A549 (cell line): ENCODE measurements around the gene FBXO31. TPM values are rescaled to one million over a fixed set of nuclear protein-coding genes. Genes with fewer than 3 reads are reported as not detected.

Experiments used
- ATAC-seq, 2 experiments: fragments of 200-7000 bp in 1 of 2; fragments of >200 bp in 1 of 2; cut with Nextera tagmentation in 1 of 2; cut with Tn5 transposase in 1 of 2; 3 replicates each; pipeline versions ENCODE4 v1.8.0 to v1.9.1; 2018 to 2020; ENCODE audit warnings: mild to moderate bottlenecking in 1 of 2, moderate library complexity in 1 of 2
- CTCF ChIA-PET: fragments of 300-600 bp; sonication (Branson Sonifier 250); formaldehyde crosslinking; extraction: SDS; loops from one replicate; lab custom pipeline; 2021; ENCODE audit warnings: antibody characterized with exemption, inconsistent platforms; lab: Yijun Ruan, JAX
- POLR2A ChIA-PET: fragments of 350-600 bp; formaldehyde crosslinking; extraction: SDS; loops from one replicate; lab custom pipeline; 2021; ENCODE audit warnings: antibody characterized with exemption, inconsistent platforms; lab: Yijun Ruan, JAX
- DNase-seq, 2 experiments: peaks; one replicate each; pipeline versions ENCODE4 v3.0.0 to v3.0.0-alpha.2; 2011 to 2016; ENCODE audit warnings: low read depth in 1 of 2, low spot score in 1 of 2
- FAIRE-seq: peaks from 2 replicates; lab custom pipeline; 2011; peaks lifted over from hg19 to GRCh38; lab: Jason Lieb, UNC
- H3K27ac ChIP-seq, 2 experiments: fragments of >200 bp; sonication (Bioruptor Twin); formaldehyde crosslinking; 3 replicates each; pipeline ENCODE4 v1.5.1; 2016 to 2017
- H3K4me1 ChIP-seq: fragments of >200 bp; sonication (Bioruptor Twin); formaldehyde crosslinking; 3 replicates; pipeline ENCODE4 v1.6.1; 2016
- H3K4me2 ChIP-seq: fragments of >200 bp; sonication (Bioruptor Twin); formaldehyde crosslinking; 3 replicates; pipeline ENCODE4 v1.6.1; 2016
- H3K4me3 ChIP-seq: fragments of >200 bp; sonication (Bioruptor Twin); formaldehyde crosslinking; 3 replicates; pipeline ENCODE4 v1.5.1; 2016
- H3K9me3 ChIP-seq: fragments of >200 bp; sonication (Bioruptor Twin); formaldehyde crosslinking; 3 replicates; pipeline ENCODE4 v1.6.1; 2016
- CBX2 ChIP-seq: fragments of 200-600 bp; sonication (generic); IDR thresholded peaks from 2 replicates; pipeline ENCODE4 v1.6.1; 2016; ENCODE audit warnings: low read depth, mild to moderate bottlenecking, borderline replicate concordance
- CBX8 ChIP-seq: fragments of 200-600 bp; sonication (generic); IDR thresholded peaks from 2 replicates; pipeline ENCODE4 v1.6.1; 2016
- CHD4 ChIP-seq: fragments of 200-600 bp; sonication (generic); IDR thresholded peaks from 2 replicates; pipeline ENCODE4 v1.6.1; 2016; ENCODE audit warnings: antibody characterized with exemption, mild to moderate bottlenecking, borderline replicate concordance
- CTCF ChIP-seq: fragments of >200 bp; sonication (Bioruptor Twin); formaldehyde crosslinking; IDR thresholded peaks from 3 replicates; pipeline ENCODE4 v1.5.1; 2016
- E2F6 ChIP-seq: IDR thresholded peaks from 2 replicates; pipeline ENCODE4 v1.6.1; 2012; ENCODE audit warnings: low read depth, borderline replicate concordance
- EHMT2 ChIP-seq: fragments of 200-600 bp; sonication (generic); IDR thresholded peaks from 2 replicates; pipeline ENCODE4 v1.6.1; 2016; ENCODE audit warnings: antibody characterized with exemption, low read depth, mild to moderate bottlenecking, moderate library complexity
- FOSL2 ChIP-seq, 2 experiments: fragments of 450-650 bp in 1 of 2; fragments of >200 bp in 1 of 2; sonication (Bioruptor Twin) in 1 of 2; formaldehyde crosslinking; IDR thresholded peaks; 2 replicates each; pipeline versions ENCODE4 v1.5.0 to v1.6.1; 2016 to 2020; ENCODE audit warnings: mild to moderate bottlenecking in 1 of 2, moderate library complexity in 1 of 2
- GATA3 ChIP-seq: IDR thresholded peaks from 2 replicates; pipeline ENCODE4 v1.6.1; 2012; ENCODE audit warnings: borderline replicate concordance
- HDAC2 ChIP-seq: fragments of 200-600 bp; sonication (generic); IDR thresholded peaks from 2 replicates; pipeline ENCODE4 v1.6.1; 2016
- HOXB13 ChIP-seq: fragments of 250-450 bp; sonication (Bioruptor Pico); IDR thresholded peaks from 2 replicates; pipeline ENCODE4 v1.5.0; 2020; ENCODE audit warnings: low read depth, mild to moderate bottlenecking, moderate library complexity
- KDM5A ChIP-seq: fragments of 200-600 bp; sonication (generic); IDR thresholded peaks from 2 replicates; pipeline ENCODE4 v1.6.1; 2016; ENCODE audit warnings: antibody characterized with exemption, mild to moderate bottlenecking
- MAFK ChIP-seq: fragments of 450-650 bp; IDR thresholded peaks from 2 replicates; pipeline ENCODE4 v1.6.1; 2014; ENCODE audit not compliant: partially characterized antibody
- MAZ ChIP-seq: fragments of 150-350 bp; IDR thresholded peaks from 2 replicates; pipeline ENCODE4 v1.6.1; 2014; ENCODE audit warnings: antibody characterized with exemption, low read depth, low read length, borderline replicate concordance
- MYC ChIP-seq: IDR thresholded peaks from 2 replicates; pipeline ENCODE4 v1.6.1; 2012; ENCODE audit warnings: mild to moderate bottlenecking, inconsistent platforms, low read length, improper control_type of control experiment, borderline replicate concordance
- NPAS2 ChIP-seq: fragments of 250-450 bp; sonication (Bioruptor Pico); IDR thresholded peaks from 2 replicates; pipeline ENCODE4 v1.8.0; 2022; ENCODE audit warnings: mild to moderate bottlenecking, moderate library complexity, borderline replicate concordance
- PHF8 ChIP-seq: fragments of 200-600 bp; sonication (generic); IDR thresholded peaks from 2 replicates; pipeline ENCODE4 v1.6.1; 2016; ENCODE audit warnings: low read depth, mild to moderate bottlenecking, antibody characterized with exemption, moderate library complexity, borderline replicate concordance
- RARB ChIP-seq: fragments of 250-450 bp; sonication (Bioruptor Pico); IDR thresholded peaks from 2 replicates; pipeline ENCODE4 v1.8.0; 2021; ENCODE audit warnings: mild to moderate bottlenecking, moderate library complexity
- SREBF2 ChIP-seq: fragments of 450-650 bp; IDR thresholded peaks from 2 replicates; pipeline ENCODE4 v1.6.1; 2014; ENCODE audit warnings: mild to moderate bottlenecking, moderate library complexity
- TFCP2L1 ChIP-seq: fragments of 250-450 bp; sonication (Bioruptor Pico); IDR thresholded peaks from 2 replicates; pipeline ENCODE4 v1.5.0; 2021; ENCODE audit warnings: mild to moderate bottlenecking
- ZC3H11A ChIP-seq: fragments of 450-650 bp; IDR thresholded peaks from 2 replicates; pipeline ENCODE4 v1.6.1; 2014; ENCODE audit warnings: antibody characterized with exemption, mild to moderate bottlenecking
- ZFP36 ChIP-seq: fragments of 450-650 bp; IDR thresholded peaks from 2 replicates; pipeline ENCODE4 v1.6.1; 2014; ENCODE audit warnings: borderline replicate concordance; ENCODE audit not compliant: partially characterized antibody
- WGBS: methylation state at CpG from one replicate; pipeline ENCODE4 v1.1.6; 2017; ENCODE audit errors: missing lambda C conversion rate; 5-methylcytosine and 5-hydroxymethylcytosine counted together
- polyA plus RNA-seq, 4 experiments: library from polyadenylated mRNA; depleted of rRNA in 3 of 4; stranded (reverse); fragments of >200 nt; fragmentation: RNase III in 1 of 4; extraction: RNeasy Plus Mini Kit Qiagen cat#74134 plus additional on column Dnase treatment in 1 of 4; gene quantifications; 2 replicates in 3 of 4; 3 replicates in 1 of 4; pipeline ENCODE4 v1.2.3, GENCODE V29; 2011 to 2017
- TF ChIP-seq, protein P1 (sequence below): IDR thresholded peaks from 2 replicates; pipeline ENCODE4 v1.6.1; 2012
- TF ChIP-seq, protein P2 (sequence below): fragments of >200 bp; sonication (Bioruptor Twin); formaldehyde crosslinking; IDR thresholded peaks from 2 replicates; pipeline ENCODE4 v1.6.1; 2016

FBXO31 gene
- polyA plus RNA-seq, 2 of the 4 experiments (the other 2 are of a cell fraction), result 10.5 to 11.1 TPM

DNA sequence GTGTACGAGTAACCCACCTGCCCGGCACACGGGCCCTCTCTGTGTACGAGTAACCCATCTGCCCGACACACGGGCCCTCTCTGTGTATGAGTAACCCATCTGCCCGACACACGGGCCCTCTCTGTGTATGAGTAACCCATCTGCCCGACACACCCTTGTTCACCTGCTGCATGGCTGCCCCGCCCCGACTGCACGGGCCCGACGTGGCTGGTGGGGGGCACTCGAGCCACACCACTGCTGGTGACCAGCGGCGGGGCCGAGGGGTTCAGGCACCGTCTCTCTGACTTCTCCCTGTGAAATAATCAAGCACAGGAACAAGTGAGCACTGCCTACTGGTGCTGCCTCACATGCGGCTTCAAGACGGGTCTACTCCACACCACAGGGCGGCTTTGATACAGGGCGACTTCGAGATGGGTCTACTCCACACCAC, 30.7 kb upstream of the FBXO31 start:
- no peak overlapping the region for H3K4me2 ChIP-seq
- H3K9me3 ChIP-seq, result no peaks in the 10 kb centered on the region
- H3K4me1 ChIP-seq, result no peaks in the 10 kb centered on the region
- no peak overlapping the region for H3K27ac ChIP-seq
- no peak for TF ChIP-seq CTCF
- no peak for TF ChIP-seq GATA3
- TF ChIP-seq, protein P1, sequence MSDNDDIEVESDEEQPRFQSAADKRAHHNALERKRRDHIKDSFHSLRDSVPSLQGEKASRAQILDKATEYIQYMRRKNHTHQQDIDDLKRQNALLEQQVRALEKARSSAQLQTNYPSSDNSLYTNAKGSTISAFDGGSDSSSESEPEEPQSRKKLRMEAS, result no peak
- no peak for TF ChIP-seq MYC
- TF ChIP-seq CBX2, result no peak
- no peak for TF ChIP-seq CBX8
- TF ChIP-seq EHMT2, result no peak
- TF ChIP-seq SREBF2, result no peak
- TF ChIP-seq ZFP36, result no peak
- TF ChIP-seq NPAS2, result no peak
- TF ChIP-seq, protein P2, sequence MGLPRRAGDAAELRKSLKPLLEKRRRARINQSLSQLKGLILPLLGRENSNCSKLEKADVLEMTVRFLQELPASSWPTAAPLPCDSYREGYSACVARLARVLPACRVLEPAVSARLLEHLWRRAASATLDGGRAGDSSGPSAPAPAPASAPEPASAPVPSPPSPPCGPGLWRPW, result no peak
- no peak for TF ChIP-seq MAFK
- no peak for TF ChIP-seq HDAC2
- TF ChIP-seq E2F6, result no peak
- TF ChIP-seq HOXB13, result no peak
- no peak for TF ChIP-seq RARB (CRISPR knock-in tag)
- TF ChIP-seq FOSL2 (IDR thresholded peaks at IDR 0.05), result no peak
- no peak for TF ChIP-seq FOSL2 (CRISPR knock-in tag; IDR thresholded peaks at IDR 0.05)
- no peak for TF ChIP-seq ZC3H11A
- no peak for TF ChIP-seq TFCP2L1 (CRISPR knock-in tag)
- TF ChIP-seq, all 56 proteins: peak for 0
- no peak for DNase-seq
- CTCF ChIA-PET, result interaction anchor here (1.7 to 11.2 kb wide), 2 partner anchors 12 to 222 kb away, joined by 4 to 153 read pairs; no protein-coding TSS in a partner anchor
- no peak overlapping the region for H3K4me3 ChIP-seq
- ATAC-seq, result 0 out of 6 replicates have a peak, but pooled peaks of 1 of the 2 experiments have one; percentile 41
- WGBS, result 72% methylated on average over 21 of the region's 24 CpGs
- POLR2A ChIA-PET, result no interaction called here
- no peak for FAIRE-seq

GRCh38 chr16:87412996-87413421, 29.4 kb upstream of the FBXO31 start:
- CTCF ChIA-PET, result interaction anchor here (1.1 to 2.0 kb wide), 5 partner anchors 11 to 223 kb away, joined by 3 to 23 read pairs (median 4); no protein-coding TSS in a partner anchor
- POLR2A ChIA-PET, result no interaction called here
- no peaks in the 10 kb centered on the region for H3K4me1 ChIP-seq
- FAIRE-seq, result no peak
- no peak overlapping the region for H3K27ac ChIP-seq
- ATAC-seq, result no peak
- DNase-seq, result no peak
- no peak overlapping the region for H3K4me3 ChIP-seq
- no peaks in the 10 kb centered on the region for H3K9me3 ChIP-seq
- no peak for TF ChIP-seq ZC3H11A
- no peak for TF ChIP-seq MAZ
- no peak for TF ChIP-seq PHF8
- no peak for TF ChIP-seq CHD4
- TF ChIP-seq, protein P1, result no peak
- no peak for TF ChIP-seq KDM5A
- no peak overlapping the region for H3K4me2 ChIP-seq
- 95% methylated on average over 25 of the region's 27 CpGs for WGBS
